ENCODE results near the gene SNX27.

Gene SNX27

GRCh38 chr1:151718666-151719065 lies 106.8 kb downstream of the SNX27 start:
- in situ Hi-C loops (cut with MboI; ENCODE audit: low sequenced_read_pairs) = no loop called here

GRCh38 chr1:151720125-151720524 lies 108.3 kb downstream of the SNX27 start:
- in situ Hi-C loops (cut with MboI; ENCODE audit: low sequenced_read_pairs) = no loop called here

- in situ Hi-C loops (cut with MboI; ENCODE audit: low sequenced_read_pairs) = no loop called here
Measured at GRCh38 chr1:151720554-151720953, 108.7 kb downstream of the SNX27 start.

- in situ Hi-C loops (cut with MboI; ENCODE audit: low sequenced_read_pairs) = no loop called here
Measured at GRCh38 chr1:151720974-151721787, 109.3 kb downstream of the SNX27 start, which contains the start of gene RIIAD1. Gene RIIAD1 (plus strand): TSS chr1:151721522. CDS start chr1:151721537, 15 bp downstream.

GRCh38 chr1:151721788-151722510 lies 110.1 kb downstream of the SNX27 start:
- in situ Hi-C loops (cut with MboI; ENCODE audit: low sequenced_read_pairs) = no loop called here

GRCh38 chr1:151723726-151724370 lies 112.0 kb downstream of the SNX27 start:
- in situ Hi-C loops (cut with MboI; ENCODE audit: low sequenced_read_pairs) = no loop called here

GRCh38 chr1:151728151-151729054 lies 116.6 kb downstream of the SNX27 start:
- in situ Hi-C loops (cut with MboI; ENCODE audit: low sequenced_read_pairs) = loop anchor here (25.0 kb wide), 1 partner anchor 291 kb away; no protein-coding TSS in a partner anchor

- in situ Hi-C loops (cut with MboI; ENCODE audit: low sequenced_read_pairs) = loop anchor here (25.0 kb wide), 1 partner anchor 292 kb away; no protein-coding TSS in a partner anchor
Measured at GRCh38 chr1:151729157-151729965, 117.5 kb downstream of the SNX27 start.

GRCh38 chr1:151729966-151730291 lies 118.1 kb downstream of the SNX27 start:
- in situ Hi-C loops (cut with MboI; ENCODE audit: low sequenced_read_pairs) = loop anchor here (25.0 kb wide), 1 partner anchor 293 kb away; no protein-coding TSS in a partner anchor

GRCh38 chr1:151733126-151733525 lies 121.3 kb downstream of the SNX27 start:
- in situ Hi-C loops (cut with MboI; ENCODE audit: low sequenced_read_pairs) = loop anchor here (25.0 kb wide), 1 partner anchor 296 kb away; no protein-coding TSS in a partner anchor

- in situ Hi-C loops (cut with MboI; ENCODE audit: low sequenced_read_pairs) = loop anchor here (25.0 kb wide), 1 partner anchor 297 kb away; no protein-coding TSS in a partner anchor
Measured at GRCh38 chr1:151733995-151734394, 122.1 kb downstream of the SNX27 start.

GRCh38 chr1:151737026-151737425 lies 125.2 kb downstream of the SNX27 start:
- in situ Hi-C loops (cut with MboI; ENCODE audit: low sequenced_read_pairs) = loop anchor here (25.0 kb wide), 1 partner anchor 300 kb away; no protein-coding TSS in a partner anchor

GRCh38 chr1:151737479-151737878 lies 125.6 kb downstream of the SNX27 start:
- in situ Hi-C loops (cut with MboI; ENCODE audit: low sequenced_read_pairs) = loop anchor here (25.0 kb wide), 1 partner anchor 300 kb away; no protein-coding TSS in a partner anchor

- in situ Hi-C loops (cut with MboI; ENCODE audit: low sequenced_read_pairs) = loop anchor here (25.0 kb wide), 1 partner anchor 302 kb away; no protein-coding TSS in a partner anchor
Measured at GRCh38 chr1:151739590-151740355, 127.9 kb downstream of the SNX27 start.

- in situ Hi-C loops (cut with MboI; ENCODE audit: low sequenced_read_pairs) = loop anchor here (25.0 kb wide), 1 partner anchor 304 kb away; no protein-coding TSS in a partner anchor
Measured at GRCh38 chr1:151741516-151741915, 129.7 kb downstream of the SNX27 start.

Data from HL-60/S4 (cell line).